Measurements from ENCODE around the gene PRPF38B.

PRPF38B gene

DNA sequence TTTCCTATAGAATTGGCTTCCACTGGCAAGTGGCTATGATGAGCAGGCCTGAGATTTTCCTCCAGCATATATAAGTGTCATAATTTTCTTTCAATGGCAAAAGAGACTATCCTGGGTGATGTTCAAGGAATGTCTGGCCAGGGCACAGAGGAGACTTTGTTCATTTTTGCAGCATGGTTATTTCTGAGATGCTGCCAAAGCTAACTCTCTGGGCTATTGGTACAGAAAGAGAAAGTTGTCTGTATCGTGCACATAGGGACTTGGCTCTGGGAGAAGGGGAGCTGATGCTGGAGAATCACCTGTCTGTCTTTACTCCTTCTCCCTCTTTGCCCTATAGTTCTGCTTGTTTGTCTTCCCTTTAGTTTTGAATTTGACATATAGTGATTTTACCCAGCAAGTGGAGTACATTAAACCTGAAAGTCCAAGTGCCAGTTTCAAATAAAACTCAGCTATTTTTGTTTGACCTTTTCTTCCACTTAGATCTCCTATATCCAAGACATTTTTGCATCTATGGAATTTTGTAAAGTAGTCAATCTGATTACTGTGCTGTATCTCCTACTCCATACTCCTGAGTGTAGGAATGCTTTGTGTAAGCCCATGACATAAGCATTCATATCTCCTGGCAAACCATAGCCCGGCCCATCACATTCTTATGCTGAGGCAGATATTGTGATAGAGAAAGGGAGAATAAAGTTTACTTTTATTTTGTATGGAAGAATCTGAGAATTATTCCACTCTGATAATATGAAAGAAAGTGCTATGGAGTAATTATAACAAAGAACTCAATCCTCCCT lies 24.5 kb downstream of the PRPF38B start:
- TF ChIP-seq FOXM1 (IDR thresholded peaks at IDR 0.05; ENCODE audit: borderline replicate concordance, low read depth) (no peak), MAX (IDR thresholded peaks at IDR 0.05) (no peak), CEBPB (IDR thresholded peaks at IDR 0.05) (no peak), RAD21 (IDR thresholded peaks at IDR 0.05; ENCODE audit: low read depth) (no peak), EP300 (IDR thresholded peaks at IDR 0.05; ENCODE audit: borderline replicate concordance) (no peak), TEAD4 (IDR thresholded peaks at IDR 0.05) (no peak), TAF1 (IDR thresholded peaks at IDR 0.05; ENCODE audit: low read depth) (no peak), YY1 (IDR thresholded peaks at IDR 0.05; ENCODE audit: low read depth) (no peak), NFIC (IDR thresholded peaks at IDR 0.05) (no peak)
- TF ChIP-seq, protein P1, sequence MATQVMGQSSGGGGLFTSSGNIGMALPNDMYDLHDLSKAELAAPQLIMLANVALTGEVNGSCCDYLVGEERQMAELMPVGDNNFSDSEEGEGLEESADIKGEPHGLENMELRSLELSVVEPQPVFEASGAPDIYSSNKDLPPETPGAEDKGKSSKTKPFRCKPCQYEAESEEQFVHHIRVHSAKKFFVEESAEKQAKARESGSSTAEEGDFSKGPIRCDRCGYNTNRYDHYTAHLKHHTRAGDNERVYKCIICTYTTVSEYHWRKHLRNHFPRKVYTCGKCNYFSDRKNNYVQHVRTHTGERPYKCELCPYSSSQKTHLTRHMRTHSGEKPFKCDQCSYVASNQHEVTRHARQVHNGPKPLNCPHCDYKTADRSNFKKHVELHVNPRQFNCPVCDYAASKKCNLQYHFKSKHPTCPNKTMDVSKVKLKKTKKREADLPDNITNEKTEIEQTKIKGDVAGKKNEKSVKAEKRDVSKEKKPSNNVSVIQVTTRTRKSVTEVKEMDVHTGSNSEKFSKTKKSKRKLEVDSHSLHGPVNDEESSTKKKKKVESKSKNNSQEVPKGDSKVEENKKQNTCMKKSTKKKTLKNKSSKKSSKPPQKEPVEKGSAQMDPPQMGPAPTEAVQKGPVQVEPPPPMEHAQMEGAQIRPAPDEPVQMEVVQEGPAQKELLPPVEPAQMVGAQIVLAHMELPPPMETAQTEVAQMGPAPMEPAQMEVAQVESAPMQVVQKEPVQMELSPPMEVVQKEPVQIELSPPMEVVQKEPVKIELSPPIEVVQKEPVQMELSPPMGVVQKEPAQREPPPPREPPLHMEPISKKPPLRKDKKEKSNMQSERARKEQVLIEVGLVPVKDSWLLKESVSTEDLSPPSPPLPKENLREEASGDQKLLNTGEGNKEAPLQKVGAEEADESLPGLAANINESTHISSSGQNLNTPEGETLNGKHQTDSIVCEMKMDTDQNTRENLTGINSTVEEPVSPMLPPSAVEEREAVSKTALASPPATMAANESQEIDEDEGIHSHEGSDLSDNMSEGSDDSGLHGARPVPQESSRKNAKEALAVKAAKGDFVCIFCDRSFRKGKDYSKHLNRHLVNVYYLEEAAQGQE (IDR thresholded peaks at IDR 0.05; ENCODE audit: low read depth), result no peak

DNA sequence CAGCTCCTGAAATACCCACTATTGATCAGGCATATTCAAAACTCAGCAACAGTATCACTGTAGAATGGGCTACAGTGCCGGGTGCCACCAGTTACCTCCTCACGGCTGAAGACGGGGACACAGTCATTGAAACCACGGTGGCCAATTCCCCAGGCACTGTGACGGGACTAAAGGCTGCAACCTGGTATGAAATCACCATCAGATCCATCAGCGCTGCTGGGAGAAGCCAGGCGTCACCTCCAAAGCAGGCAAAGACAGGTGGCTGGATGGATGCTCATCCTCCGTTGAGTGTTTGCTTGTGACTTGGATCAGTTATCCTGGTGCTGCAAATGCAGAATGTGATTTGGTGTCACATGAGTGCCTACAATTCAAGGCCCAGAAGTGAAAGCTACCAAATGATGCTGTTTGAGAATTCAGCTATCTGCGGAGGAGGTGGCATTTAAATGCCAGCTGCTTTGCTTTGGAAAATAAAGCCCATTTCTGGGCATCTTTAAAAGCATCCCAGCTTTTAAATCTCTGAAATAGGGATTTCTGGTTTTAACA lies 25.7 kb downstream of the PRPF38B start:
- no peak for TF ChIP-seq TEAD4 (IDR thresholded peaks at IDR 0.05)
- no peak for TF ChIP-seq MAX (IDR thresholded peaks at IDR 0.05)
- TF ChIP-seq EP300 (IDR thresholded peaks at IDR 0.05; ENCODE audit: borderline replicate concordance), result no peak
- no peak for TF ChIP-seq CREB1 (IDR thresholded peaks at IDR 0.05; ENCODE audit: low read depth)
- TF ChIP-seq TAF1 (IDR thresholded peaks at IDR 0.05; ENCODE audit: low read depth), result no peak
- TF ChIP-seq CEBPB (IDR thresholded peaks at IDR 0.05), result no peak

DNA sequence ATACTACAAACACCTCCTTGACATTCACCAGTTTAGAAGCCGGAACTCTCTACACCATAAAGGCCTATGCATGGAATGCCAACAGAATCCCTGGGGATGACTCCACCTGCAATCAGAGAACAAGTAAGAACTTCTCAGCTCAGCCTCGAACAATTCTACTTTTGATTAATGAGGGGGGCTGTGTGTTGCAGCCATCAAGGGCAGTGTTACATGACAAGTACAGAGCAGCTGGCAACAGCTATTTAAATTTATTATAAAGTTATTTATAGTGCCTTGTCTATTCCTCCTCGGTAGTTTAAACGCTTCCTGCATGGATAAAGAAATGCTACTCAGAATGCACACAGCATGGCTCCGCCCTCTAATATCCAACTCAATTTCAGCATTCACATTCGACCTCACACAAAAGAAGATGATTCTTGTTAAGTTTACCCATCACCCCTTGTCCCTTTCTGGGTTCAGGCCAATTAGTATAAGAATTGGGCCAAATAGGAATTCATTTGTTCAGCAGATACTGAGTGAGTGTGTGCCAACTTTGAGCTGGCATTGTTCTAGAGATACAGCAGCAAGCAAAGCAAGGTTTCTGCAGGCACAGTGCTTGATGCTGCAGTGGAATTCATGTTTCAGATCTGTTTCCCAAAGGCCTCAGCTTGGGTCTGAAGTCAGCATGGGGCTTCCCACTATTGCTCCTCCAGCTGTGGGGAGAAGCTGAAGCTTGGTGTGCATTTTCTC lies 27.0 kb downstream of the PRPF38B start:
- TF ChIP-seq EGR1 (IDR thresholded peaks at IDR 0.05), result no peak
- TF ChIP-seq CREB1 (IDR thresholded peaks at IDR 0.05; ENCODE audit: low read depth), result no peak
- no peak for TF ChIP-seq CEBPB (IDR thresholded peaks at IDR 0.05)
- TF ChIP-seq NFIC (IDR thresholded peaks at IDR 0.05), result no peak
- no peak for TF ChIP-seq TEAD4 (IDR thresholded peaks at IDR 0.05)

GRCh38 chr1:108719656-108720435 lies 27.7 kb downstream of the PRPF38B start:
- TF ChIP-seq USF1 (IDR thresholded peaks at IDR 0.05), result no peak
- no peak for TF ChIP-seq EGR1 (IDR thresholded peaks at IDR 0.05)
- no peak for TF ChIP-seq YY1 (IDR thresholded peaks at IDR 0.05; ENCODE audit: low read depth)
- no peak for TF ChIP-seq FOXM1 (IDR thresholded peaks at IDR 0.05; ENCODE audit: borderline replicate concordance, low read depth)
- TF ChIP-seq CREB1 (IDR thresholded peaks at IDR 0.05; ENCODE audit: low read depth), result no peak
- no peak for TF ChIP-seq CEBPB (IDR thresholded peaks at IDR 0.05)

DNA sequence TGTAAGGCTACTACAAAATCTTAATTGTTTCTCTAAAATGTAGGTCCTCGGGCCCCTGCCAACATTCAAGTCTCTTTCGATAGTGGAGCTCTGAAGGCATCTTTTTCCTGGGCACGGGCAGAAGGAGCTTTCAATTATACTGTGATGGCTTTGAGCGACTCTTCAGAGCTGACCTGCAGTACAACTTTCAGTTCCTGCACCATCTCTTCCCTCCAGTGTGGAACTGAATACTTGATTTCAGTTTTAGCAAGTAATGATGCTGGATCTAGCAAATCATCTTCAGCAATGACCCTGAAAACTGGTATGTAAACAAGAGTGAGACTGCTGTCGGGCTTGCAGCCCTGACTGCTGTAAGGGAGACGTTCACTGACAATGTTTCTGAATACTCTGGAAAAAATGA lies 30.2 kb downstream of the PRPF38B start:
- TF ChIP-seq RAD21 (IDR thresholded peaks at IDR 0.05; ENCODE audit: low read depth) (no peak), YY1 (IDR thresholded peaks at IDR 0.05; ENCODE audit: low read depth) (no peak), CEBPB (IDR thresholded peaks at IDR 0.05) (no peak), EP300 (IDR thresholded peaks at IDR 0.05; ENCODE audit: borderline replicate concordance) (no peak), MAX (IDR thresholded peaks at IDR 0.05) (no peak), CREB1 (IDR thresholded peaks at IDR 0.05; ENCODE audit: low read depth) (no peak)
- TF ChIP-seq, protein P1 (IDR thresholded peaks at IDR 0.05; ENCODE audit: low read depth), result no peak

GRCh38 chr1:108725906-108726305 lies 33.8 kb downstream of the PRPF38B start:
- no peak for TF ChIP-seq YY1 (IDR thresholded peaks at IDR 0.05; ENCODE audit: low read depth)
- TF ChIP-seq ZBTB7A (IDR thresholded peaks at IDR 0.05; ENCODE audit: low read depth), result no peak
- TF ChIP-seq, protein P1 (IDR thresholded peaks at IDR 0.05; ENCODE audit: low read depth), result no peak
- TF ChIP-seq USF1 (IDR thresholded peaks at IDR 0.05), result no peak
- TF ChIP-seq TCF12 (IDR thresholded peaks at IDR 0.05; ENCODE audit: low read depth), result no peak
- TF ChIP-seq CEBPB (IDR thresholded peaks at IDR 0.05), result no peak

Measured in Ishikawa (cell line).